CD4-positive, alpha-beta T cell (primary cell): ENCODE measurements around the gene MLN. TPM values are rescaled to one million over a fixed set of nuclear protein-coding genes. Genes with fewer than 3 reads are reported as not detected.

Experiments
- ATAC-seq: fragments of 200-7000 bp; cut with Tn5 transposase; one replicate; pipeline ENCODE4 v1.10.0; 2022; ENCODE audit warnings: mild to moderate bottlenecking; ENCODE audit not compliant: poor library complexity
- CTCF ChIA-PET: fragments of 350-600 bp; sonication (Branson Sonifier 250); formaldehyde crosslinking; loops from one replicate; lab custom pipeline; 2021; ENCODE audit warnings: antibody characterized with exemption, inconsistent platforms; lab: Charles Lee
- POLR2A ChIA-PET: fragments of 350-600 bp; sonication (Branson Sonifier 250); formaldehyde crosslinking; loops from one replicate; lab custom pipeline; 2021; ENCODE audit warnings: antibody characterized with exemption, inconsistent platforms; lab: Charles Lee
- DNase-seq, 14 experiments: peaks; one replicate each; pipeline ENCODE4 v3.0.0-alpha.2; 2013 to 2020; ENCODE audit warnings: mixed read lengths in 2 of 14
- H3K27ac ChIP-seq, 2 donors: one replicate each; pipeline versions ENCODE4 v1.5.1 to v1.7.0; 2013; ENCODE audit warnings: low read length in 2 of 2, low read depth in 1 of 2, mild to moderate bottlenecking in 1 of 2
- H3K27me3 ChIP-seq, 2 experiments: 1 replicate in 1 of 2; 2 replicates in 1 of 2; pipeline versions ENCODE4 v1.6.1 to v1.7.0; 2013; ENCODE audit warnings: low read length in 2 of 2, control low read depth in 1 of 2, mild to moderate bottlenecking in 1 of 2, moderate library complexity in 1 of 2; ENCODE audit not compliant: insufficient read depth in 2 of 2, control insufficient read depth in 1 of 2
- H3K36me3 ChIP-seq: one replicate; pipeline ENCODE4 v1.6.1; 2013; ENCODE audit warnings: low read length, control low read depth; ENCODE audit not compliant: insufficient read depth
- H3K4me1 ChIP-seq: one replicate; pipeline ENCODE4 v1.6.1; 2013; ENCODE audit warnings: low read length, control low read depth; ENCODE audit not compliant: insufficient read depth
- H3K4me3 ChIP-seq: one replicate; pipeline ENCODE4 v1.5.1; 2013; ENCODE audit warnings: mild to moderate bottlenecking, low read length, moderate library complexity
- H3K9me3 ChIP-seq, 2 experiments: 1 replicate in 1 of 2; 2 replicates in 1 of 2; pipeline versions ENCODE4 v1.6.1 to v1.7.0; 2013; ENCODE audit warnings: low read length in 2 of 2, mild to moderate bottlenecking in 2 of 2, control low read depth in 1 of 2, moderate library complexity in 1 of 2; ENCODE audit not compliant: control insufficient read depth in 1 of 2, insufficient read depth in 1 of 2
- H3K27ac Mint-ChIP-seq: one replicate; pipeline ENCODE4 v1.8.0; 2020; ENCODE audit warnings: mixed read lengths
- H3K27me3 Mint-ChIP-seq: one replicate; pipeline ENCODE4 v1.8.0; 2021; ENCODE audit warnings: mixed read lengths
- H3K36me3 Mint-ChIP-seq: one replicate; pipeline ENCODE4 v1.8.0; 2021; ENCODE audit warnings: low read depth, mixed read lengths
- H3K4me1 Mint-ChIP-seq: one replicate; pipeline ENCODE4 v1.8.0; 2021; ENCODE audit warnings: low read depth, mixed read lengths
- H3K4me3 Mint-ChIP-seq: one replicate; pipeline ENCODE4 v1.8.0; 2020; ENCODE audit warnings: mild to moderate bottlenecking, mixed read lengths
- H3K9me3 Mint-ChIP-seq: one replicate; pipeline ENCODE4 v1.8.0; 2020; ENCODE audit warnings: mixed read lengths
- CTCF ChIP-seq: fragments of 200-600 bp; IDR thresholded peaks from one replicate; pipeline ENCODE4 v1.8.0; 2022; ENCODE audit warnings: antibody characterized with exemption, mild to moderate bottlenecking
- intact Hi-C, 2 experiments: fragments of 100-400 bp; cut with DNase I in 1 of 2; cut with micrococcal nuclease in 1 of 2; formaldehyde crosslinking; loops; one replicate each; pipeline versions ENCODE4 v1.15.1 to v1.9.0; 2023 to 2025; cut with DNase I, micrococcal nuclease
- total RNA-seq, 174 experiments: library from RNA in 2 of 174; stranded (reverse) in 2 of 174; gene quantifications; one replicate each; pipeline ENCODE4 v1.2.3 and lab custom pipeline; 2021 to 2026

Gene MLN
- total RNA-seq, 2 experiments from 2014 or later, result not detected

GRCh38 chr6:33841868-33842267 is 38.1 kb upstream of the MLN start:
- ATAC-seq (no peak), DNase-seq (no peak)
- Mint-ChIP-seq H3K4me3 (no peak overlapping the region), H3K36me3 (no peaks in the 10 kb centered on the region), H3K9me3 (no peaks in the 10 kb centered on the region), H3K27ac (no peak overlapping the region), H3K4me1 (peaks cover 9% of the 10 kb centered on the region), H3K27me3 (no peaks in the 10 kb centered on the region)
- ChIA-PET CTCF (no interaction called here), POLR2A (no interaction called here)
- intact Hi-C loops, result no loop called here
- Histone ChIP-seq H3K36me3 (no peaks in the 10 kb centered on the region), H3K9me3 (peaks cover 0 to 6% of the 10 kb centered on the region in 2 experiments), H3K4me1 (peaks cover 15% of the 10 kb centered on the region), H3K27me3 (no peaks in the 10 kb centered on the region), H3K4me3 (no peak overlapping the region), H3K27ac (no peak overlapping the region)
- TF ChIP-seq CTCF, result no peak

GRCh38 chr6:33841070-33841469 is 37.3 kb upstream of the MLN start:
- ChIA-PET POLR2A (no interaction called here), CTCF (no interaction called here)
- no peaks in the 10 kb centered on the region for H3K27me3 Mint-ChIP-seq
- Histone ChIP-seq H3K36me3 (no peaks in the 10 kb centered on the region), H3K4me3 (no peak overlapping the region), H3K27ac (no peak overlapping the region), H3K9me3 (peaks cover 0 to 6% of the 10 kb centered on the region in 2 experiments), H3K4me1 (peaks cover 15% of the 10 kb centered on the region), H3K27me3 (no peaks in the 10 kb centered on the region)
- intact Hi-C loops, result no loop called here
- H3K4me1 Mint-ChIP-seq, result peaks cover 9% of the 10 kb centered on the region
- H3K27ac Mint-ChIP-seq, result no peak overlapping the region
- H3K4me3 Mint-ChIP-seq, result no peak overlapping the region
- no peak for DNase-seq
- H3K9me3 Mint-ChIP-seq, result no peaks in the 10 kb centered on the region
- H3K36me3 Mint-ChIP-seq, result no peaks in the 10 kb centered on the region
- no peak for ATAC-seq
- no peak for TF ChIP-seq CTCF

- Mint-ChIP-seq H3K4me1 (peaks cover 9% of the 10 kb centered on the region), H3K4me3 (no peak overlapping the region), H3K27me3 (no peaks in the 10 kb centered on the region), H3K36me3 (no peaks in the 10 kb centered on the region), H3K27ac (no peak overlapping the region), H3K9me3 (no peaks in the 10 kb centered on the region)
- Histone ChIP-seq H3K9me3 (peaks cover 0 to 6% of the 10 kb centered on the region in 2 experiments), H3K36me3 (no peaks in the 10 kb centered on the region), H3K27me3 (no peaks in the 10 kb centered on the region), H3K4me1 (peaks cover 15% of the 10 kb centered on the region), H3K27ac (no peak overlapping the region), H3K4me3 (no peak overlapping the region)
- no peak for TF ChIP-seq CTCF
- DNase-seq (peak in 5 of 14 experiments; percentile 11 to 61 (median 41)), ATAC-seq (peak; percentile 55)
- POLR2A ChIA-PET, result no interaction called here
- CTCF ChIA-PET, result no interaction called here
- intact Hi-C loops, result no loop called here
Observed at GRCh38 chr6:33840048-33840926, 36.5 kb upstream of the MLN start.
